Activated T-cell treated with anti-CD3 and anti-CD28 coated beads, Interleukin-2, amount 50 U/mL, for 4 hours (primary cell): ENCODE results near the gene C10orf71. TPM values are rescaled to one million over a fixed set of nuclear protein-coding genes. Genes with fewer than 3 reads are reported as not detected.

Experiments
- ATAC-seq, 2 donors: fragments of 200-7000 bp; cut with Tn5 transposase; one replicate each; pipeline ENCODE4 v1.10.0; 2021
- DNase-seq: peaks from one replicate; pipeline ENCODE4 v3.0.0-alpha.2; 2020
- H3K27me3 Mint-ChIP-seq: one replicate; pipeline ENCODE4 v1.8.0; 2021; ENCODE audit warnings: low read depth, mixed read lengths
- H3K36me3 Mint-ChIP-seq: one replicate; pipeline ENCODE4 v1.8.0; 2022; ENCODE audit warnings: mixed read lengths; ENCODE audit not compliant: insufficient read depth
- H3K4me1 Mint-ChIP-seq: one replicate; pipeline ENCODE4 v1.8.0; 2021; ENCODE audit warnings: low read depth, mixed read lengths
- H3K4me3 Mint-ChIP-seq: one replicate; pipeline ENCODE4 v1.8.0; 2021; ENCODE audit warnings: mild to moderate bottlenecking, moderate library complexity, mixed read lengths
- H3K9me3 Mint-ChIP-seq: one replicate; pipeline ENCODE4 v1.8.0; 2021; ENCODE audit warnings: mixed read lengths
- total RNA-seq, 3 donors: library from RNA; stranded (reverse); gene quantifications; one replicate each; pipeline ENCODE4 v1.2.1, GENCODE V29; 2021

Gene C10orf71
- total RNA-seq, 3 donors from 2014 or later = not detected

GRCh38 chr10:49282306-49282705 lies 16.7 kb upstream of the C10orf71 start:
- Mint-ChIP-seq H3K9me3 (no peaks in the 10 kb centered on the region), H3K4me1 (no peaks in the 10 kb centered on the region), H3K36me3 (no peaks in the 10 kb centered on the region), H3K4me3 (no peak overlapping the region), H3K27me3 (peaks cover 2% of the 10 kb centered on the region)
- no peak for DNase-seq
- ATAC-seq = no peak

GRCh38 chr10:49282879-49283341 lies 16.1 kb upstream of the C10orf71 start:
- ATAC-seq (no peak), DNase-seq (no peak)
- peaks cover 2% of the 10 kb centered on the region for H3K27me3 Mint-ChIP-seq

GRCh38 chr10:49283491-49283890 lies 15.5 kb upstream of the C10orf71 start:
- no peak for DNase-seq
- Mint-ChIP-seq H3K36me3 (no peaks in the 10 kb centered on the region), H3K27me3 (peaks cover 2% of the 10 kb centered on the region), H3K4me3 (no peak overlapping the region), H3K9me3 (no peaks in the 10 kb centered on the region), H3K4me1 (no peaks in the 10 kb centered on the region)
- no peak for ATAC-seq

More at GRCh38 chr10:49282879-49283341, 16.1 kb upstream of the C10orf71 start:
- Mint-ChIP-seq H3K36me3 (no peaks in the 10 kb centered on the region), H3K4me3 (no peak overlapping the region), H3K4me1 (no peaks in the 10 kb centered on the region), H3K9me3 (no peaks in the 10 kb centered on the region)

- ATAC-seq = no peak
- Mint-ChIP-seq H3K4me3 (no peak overlapping the region), H3K36me3 (no peaks in the 10 kb centered on the region), H3K9me3 (no peaks in the 10 kb centered on the region), H3K27me3 (no peaks in the 10 kb centered on the region), H3K4me1 (no peaks in the 10 kb centered on the region)
- DNase-seq = no peak
Measured at GRCh38 chr10:49284356-49284755, 14.6 kb upstream of the C10orf71 start.

- DNase-seq (no peak), ATAC-seq (peak; percentile 40 to 56)
- no peak overlapping the region for H3K4me3 Mint-ChIP-seq
- H3K36me3 Mint-ChIP-seq = no peaks in the 10 kb centered on the region
- no peaks in the 10 kb centered on the region for H3K9me3 Mint-ChIP-seq
- H3K27me3 Mint-ChIP-seq = no peaks in the 10 kb centered on the region
- no peaks in the 10 kb centered on the region for H3K4me1 Mint-ChIP-seq
Measured at GRCh38 chr10:49285232-49285631, 13.7 kb upstream of the C10orf71 start.

- no peaks in the 10 kb centered on the region for H3K36me3 Mint-ChIP-seq
- no peaks in the 10 kb centered on the region for H3K9me3 Mint-ChIP-seq
- H3K27me3 Mint-ChIP-seq = no peaks in the 10 kb centered on the region
- DNase-seq = no peak
- no peak for ATAC-seq
- no peaks in the 10 kb centered on the region for H3K4me1 Mint-ChIP-seq
- no peak overlapping the region for H3K4me3 Mint-ChIP-seq
Measured at GRCh38 chr10:49286686-49287085, 12.3 kb upstream of the C10orf71 start.

- H3K4me1 Mint-ChIP-seq = no peaks in the 10 kb centered on the region
- ATAC-seq = no peak
Measured at GRCh38 chr10:49287689-49288340, 11.2 kb upstream of the C10orf71 start.

GRCh38 chr10:49288341-49289065 lies 10.5 kb upstream of the C10orf71 start:
- ATAC-seq (no peak), DNase-seq (no peak)
- Mint-ChIP-seq H3K36me3 (no peaks in the 10 kb centered on the region), H3K27me3 (no peaks in the 10 kb centered on the region), H3K4me3 (no peak overlapping the region), H3K9me3 (no peaks in the 10 kb centered on the region), H3K4me1 (no peaks in the 10 kb centered on the region)

More at GRCh38 chr10:49287689-49288340, 11.2 kb upstream of the C10orf71 start:
- Mint-ChIP-seq H3K9me3 (no peaks in the 10 kb centered on the region), H3K4me3 (no peak overlapping the region), H3K27me3 (no peaks in the 10 kb centered on the region), H3K36me3 (no peaks in the 10 kb centered on the region)
- DNase-seq = no peak

GRCh38 chr10:49289480-49289879 lies 9.5 kb upstream of the C10orf71 start:
- Mint-ChIP-seq H3K4me1 (no peaks in the 10 kb centered on the region), H3K27me3 (no peaks in the 10 kb centered on the region), H3K9me3 (no peaks in the 10 kb centered on the region), H3K36me3 (no peaks in the 10 kb centered on the region), H3K4me3 (no peak overlapping the region)
- no peak for ATAC-seq
- no peak for DNase-seq

- no peaks in the 10 kb centered on the region for H3K27me3 Mint-ChIP-seq
- no peak overlapping the region for H3K4me3 Mint-ChIP-seq
- ATAC-seq (no peak), DNase-seq (no peak)
- no peaks in the 10 kb centered on the region for H3K9me3 Mint-ChIP-seq
- no peaks in the 10 kb centered on the region for H3K36me3 Mint-ChIP-seq
- H3K4me1 Mint-ChIP-seq = no peaks in the 10 kb centered on the region
Measured at GRCh38 chr10:49290131-49290530, 8.8 kb upstream of the C10orf71 start.

- Mint-ChIP-seq H3K9me3 (no peaks in the 10 kb centered on the region), H3K27me3 (no peaks in the 10 kb centered on the region), H3K36me3 (no peaks in the 10 kb centered on the region), H3K4me3 (no peak overlapping the region), H3K4me1 (no peaks in the 10 kb centered on the region)
- ATAC-seq = no peak
- DNase-seq = no peak
Measured at GRCh38 chr10:49290607-49291006, 8.4 kb upstream of the C10orf71 start.

GRCh38 chr10:49292565-49293207 lies 6.3 kb upstream of the C10orf71 start:
- no peaks in the 10 kb centered on the region for H3K4me1 Mint-ChIP-seq
- no peak overlapping the region for H3K4me3 Mint-ChIP-seq
- no peaks in the 10 kb centered on the region for H3K27me3 Mint-ChIP-seq
- H3K9me3 Mint-ChIP-seq = no peaks in the 10 kb centered on the region
- DNase-seq = no peak
- no peak for ATAC-seq
- H3K36me3 Mint-ChIP-seq = no peaks in the 10 kb centered on the region

- Mint-ChIP-seq H3K4me3 (no peak overlapping the region), H3K9me3 (no peaks in the 10 kb centered on the region), H3K4me1 (no peaks in the 10 kb centered on the region), H3K27me3 (no peaks in the 10 kb centered on the region), H3K36me3 (no peaks in the 10 kb centered on the region)
- no peak for ATAC-seq
- DNase-seq = no peak
Measured at GRCh38 chr10:49293208-49293603, 5.8 kb upstream of the C10orf71 start.

- no peaks in the 10 kb centered on the region for H3K27me3 Mint-ChIP-seq
- H3K4me3 Mint-ChIP-seq = no peak overlapping the region
- H3K4me1 Mint-ChIP-seq = no peaks in the 10 kb centered on the region
- H3K36me3 Mint-ChIP-seq = no peaks in the 10 kb centered on the region
- no peaks in the 10 kb centered on the region for H3K9me3 Mint-ChIP-seq
- ATAC-seq (no peak), DNase-seq (no peak)
Measured at GRCh38 chr10:49294731-49295130, 4.2 kb upstream of the C10orf71 start.

GRCh38 chr10:49295297-49295696 lies 3.7 kb upstream of the C10orf71 start:
- H3K27me3 Mint-ChIP-seq = no peaks in the 10 kb centered on the region
- H3K9me3 Mint-ChIP-seq = no peaks in the 10 kb centered on the region
- no peak overlapping the region for H3K4me3 Mint-ChIP-seq
- no peaks in the 10 kb centered on the region for H3K4me1 Mint-ChIP-seq
- DNase-seq = no peak
- H3K36me3 Mint-ChIP-seq = no peaks in the 10 kb centered on the region
- no peak for ATAC-seq
